T-helper 2 cell treated with Interferon-gamma antibody and Interleukin-4, amounts not matched to agents 100 ng/mL and 5 ng/mL, for 36 hours (primary cell): ENCODE data around the gene SMIM1. TPM values are rescaled to one million over a fixed set of nuclear protein-coding genes. Genes with fewer than 3 reads are reported as not detected.

Experiments
- intact Hi-C: fragments of 100-400 bp; cut with micrococcal nuclease; formaldehyde crosslinking; loops from one replicate; pipeline ENCODE4 v1.15.1; 2023
- total RNA-seq: library from RNA; stranded (reverse); gene quantifications from 2 replicates; pipeline ENCODE4 v1.2.3, GENCODE V29; 2022

Gene SMIM1
- total RNA-seq: not detected in 2 replicates

DNA sequence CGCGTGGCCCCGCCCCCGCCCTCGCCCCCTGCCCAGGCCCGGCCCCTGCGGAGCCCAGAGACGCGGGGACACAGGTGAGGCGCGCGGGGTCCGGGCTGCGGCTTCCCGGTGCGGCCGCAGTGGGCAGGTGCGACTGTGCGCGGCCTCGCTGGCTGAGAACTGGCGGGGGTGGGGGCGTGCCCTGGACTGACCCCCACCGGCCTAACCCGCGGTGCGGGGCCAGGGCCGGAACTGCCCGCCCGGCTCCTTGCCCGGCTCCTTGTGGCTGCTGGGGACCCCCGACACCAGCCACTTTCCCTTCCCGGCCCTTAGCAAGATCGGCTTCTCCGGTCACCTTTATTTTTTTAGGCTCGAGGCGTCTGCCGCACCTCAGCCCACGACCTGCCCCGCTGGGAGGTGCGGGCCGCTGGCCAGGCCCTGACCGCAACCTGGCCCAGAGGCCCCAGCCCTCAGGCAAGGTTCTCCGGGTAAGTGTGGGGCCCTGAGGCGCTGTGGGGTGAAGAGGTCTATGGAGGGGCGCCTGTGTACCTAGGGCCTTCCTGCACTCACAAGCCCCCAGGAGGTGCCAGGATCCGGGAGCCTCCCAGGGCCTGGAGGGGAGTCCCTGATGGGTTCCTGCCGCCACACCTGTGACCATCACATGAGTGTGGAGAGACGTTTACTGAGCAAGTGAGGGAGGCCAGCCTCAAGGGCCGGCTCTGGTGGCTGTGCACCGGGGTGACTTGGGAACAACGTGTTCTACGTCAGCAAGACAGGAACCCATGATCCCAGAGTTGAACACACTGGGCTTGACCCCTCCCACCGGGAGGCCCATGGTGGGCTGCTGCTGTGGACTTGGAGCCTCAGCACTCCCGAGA, at the start of gene SMIM1:
Gene SMIM1, plus strand, starts transcription at position 35 of the 857 bp plus-strand sequence. CDS start 2,625 bp downstream, outside the sequence.
- intact Hi-C loops: loop anchor here (1.0 to 10.0 kb wide), 4 partner anchors 23 to 129 kb away; partner anchors contain the start of genes C1orf174, LRRC47, TP73 and WRAP73

DNA sequence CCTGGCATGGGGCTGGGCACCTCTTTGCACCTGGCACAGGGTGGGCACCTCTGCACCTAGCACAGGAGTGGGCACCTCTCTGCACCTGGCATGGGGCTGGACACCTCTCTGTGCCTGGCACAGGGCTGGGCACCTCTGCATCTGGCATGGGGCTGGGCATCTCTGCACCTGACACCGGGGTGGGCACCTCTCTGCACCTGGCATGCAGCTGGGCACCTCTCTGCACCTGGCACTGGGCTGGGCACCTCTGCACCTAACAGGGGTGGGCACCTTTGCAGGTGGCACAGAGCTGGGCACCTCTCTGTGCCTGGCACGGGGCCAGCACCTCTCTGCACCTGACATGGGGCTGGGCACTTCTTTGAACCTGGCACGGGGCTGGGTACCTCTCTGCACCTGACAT, 49.7 kb upstream of the SMIM1 start:
- intact Hi-C loops: loop anchor here (10.0 kb wide), 1 partner anchor 98 kb away; the partner anchor contains the start of gene TPRG1L

DNA sequence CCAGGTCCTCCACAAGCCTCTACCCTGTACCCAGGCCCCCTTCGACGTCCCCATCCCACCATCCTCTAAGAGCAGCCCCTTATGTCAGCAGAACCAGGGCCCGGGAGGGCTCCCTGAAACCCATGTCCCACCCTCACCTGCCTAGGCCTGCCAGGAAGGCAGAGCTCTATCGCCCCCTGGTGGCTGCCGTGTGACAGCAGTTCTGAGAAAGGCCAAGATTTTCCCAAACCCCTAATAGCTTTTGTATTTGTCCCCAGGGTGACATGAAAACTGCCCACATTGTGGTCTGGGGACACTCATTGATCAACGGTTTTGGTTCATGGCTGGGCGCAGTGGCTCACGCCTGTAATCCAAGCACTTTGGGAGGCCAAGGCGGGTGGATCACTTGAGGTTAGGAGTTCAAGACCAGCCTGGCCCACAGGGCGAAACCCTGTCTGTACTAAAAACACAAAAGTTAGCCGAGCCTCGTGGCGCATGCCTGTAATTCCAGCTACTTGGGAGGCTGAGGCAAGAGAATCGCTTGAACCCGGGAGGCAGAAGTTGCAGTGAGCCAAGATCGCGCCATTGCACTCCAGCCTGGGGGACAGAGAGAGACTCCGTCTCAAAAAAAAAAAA, 48.0 kb upstream of the SMIM1 start:
- intact Hi-C loops: loop anchor here (1.0 to 10.0 kb wide), 2 partner anchors 100 to 233 kb away; partner anchors contain the start of gene TPRG1L

- intact Hi-C loops: loop anchor here (10.0 kb wide), 1 partner anchor 101 kb away; the partner anchor contains the start of gene TPRG1L
These were observed 47.2 kb upstream of the SMIM1 start for GRCh38 chr1:3725366-3725765.

DNA sequence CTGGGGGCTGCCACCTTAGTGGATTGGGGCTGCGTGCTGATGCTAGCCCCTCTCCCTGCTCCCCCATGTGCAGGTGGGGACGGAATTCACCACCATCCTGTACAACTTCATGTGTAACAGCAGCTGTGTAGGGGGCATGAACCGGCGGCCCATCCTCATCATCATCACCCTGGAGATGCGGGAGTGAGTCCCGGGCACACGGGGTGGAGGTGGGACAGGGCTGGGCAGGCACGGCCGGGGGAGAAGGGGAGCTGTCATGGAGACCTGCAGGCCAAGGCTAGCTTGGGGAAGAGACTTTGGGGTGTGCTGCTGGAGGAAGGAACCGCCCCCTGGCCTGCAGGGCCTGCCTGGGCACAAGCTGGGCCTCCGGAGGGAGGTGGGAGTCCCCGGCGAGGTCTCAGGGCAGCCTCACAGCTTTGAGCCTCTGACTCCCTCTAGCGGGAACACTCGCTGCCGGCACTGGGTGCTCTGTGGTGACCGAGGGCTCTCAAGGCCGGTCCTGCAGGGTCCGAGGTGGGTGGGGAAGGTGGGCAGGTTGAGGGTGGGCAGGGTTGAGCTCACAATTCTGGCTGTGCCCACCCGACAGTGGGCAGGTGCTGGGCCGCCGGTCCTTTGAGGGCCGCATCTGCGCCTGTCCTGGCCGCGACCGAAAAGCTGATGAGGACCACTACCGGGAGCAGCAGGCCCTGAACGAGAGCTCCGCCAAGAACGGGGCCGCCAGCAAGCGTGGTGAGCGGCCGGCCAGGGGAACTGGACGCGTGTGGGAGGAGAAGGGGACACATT, 45.3 kb upstream of the SMIM1 start:
- intact Hi-C loops: loop anchor here (10.0 kb wide), 1 partner anchor 102 kb away; the partner anchor contains the start of gene TPRG1L

DNA sequence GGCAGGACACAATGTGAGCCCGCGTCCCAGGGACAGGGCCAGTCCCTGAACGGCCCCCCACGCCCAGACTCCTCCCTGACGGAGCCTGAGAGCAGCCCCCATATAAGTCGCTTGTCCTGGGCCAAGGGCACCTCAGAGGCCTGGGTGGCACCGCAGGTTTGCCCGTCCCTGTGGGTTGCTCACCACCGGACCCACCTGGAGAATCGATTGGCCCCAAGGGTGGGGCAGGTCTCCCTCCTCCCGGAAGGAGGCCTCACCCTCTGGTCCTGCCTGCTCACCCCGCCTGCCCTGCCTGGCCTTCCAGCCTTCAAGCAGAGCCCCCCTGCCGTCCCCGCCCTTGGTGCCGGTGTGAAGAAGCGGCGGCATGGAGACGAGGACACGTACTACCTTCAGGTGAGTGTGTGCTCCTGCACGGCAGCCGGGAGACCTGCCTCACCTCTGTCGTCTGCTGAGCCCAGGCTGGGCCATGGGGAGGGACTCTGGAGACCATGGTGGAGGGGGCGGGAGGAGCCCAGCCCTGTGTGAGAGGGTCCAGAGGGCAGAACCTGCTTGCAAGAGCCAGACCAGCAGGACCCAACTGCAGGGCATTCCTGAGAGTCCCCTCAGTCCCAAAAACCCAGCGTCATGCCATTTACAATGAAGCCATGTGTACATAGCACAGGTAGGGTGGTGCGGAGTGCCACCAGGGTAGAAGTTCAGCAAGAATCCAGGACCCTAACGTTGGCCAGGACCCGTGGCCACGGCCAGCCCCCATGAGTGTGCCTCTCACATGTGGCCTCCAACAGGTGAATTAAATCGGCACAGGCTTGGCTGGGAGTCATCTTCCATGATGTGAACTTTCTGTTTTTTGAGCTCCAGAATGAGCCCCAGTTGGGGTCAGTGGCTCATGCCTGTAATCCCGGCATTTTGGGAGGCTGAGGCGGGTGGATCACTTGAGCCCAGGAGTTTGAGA, 44.4 kb upstream of the SMIM1 start:
- intact Hi-C loops: loop anchor here (10.0 kb wide), 1 partner anchor 103 kb away; the partner anchor contains the start of gene TPRG1L

DNA sequence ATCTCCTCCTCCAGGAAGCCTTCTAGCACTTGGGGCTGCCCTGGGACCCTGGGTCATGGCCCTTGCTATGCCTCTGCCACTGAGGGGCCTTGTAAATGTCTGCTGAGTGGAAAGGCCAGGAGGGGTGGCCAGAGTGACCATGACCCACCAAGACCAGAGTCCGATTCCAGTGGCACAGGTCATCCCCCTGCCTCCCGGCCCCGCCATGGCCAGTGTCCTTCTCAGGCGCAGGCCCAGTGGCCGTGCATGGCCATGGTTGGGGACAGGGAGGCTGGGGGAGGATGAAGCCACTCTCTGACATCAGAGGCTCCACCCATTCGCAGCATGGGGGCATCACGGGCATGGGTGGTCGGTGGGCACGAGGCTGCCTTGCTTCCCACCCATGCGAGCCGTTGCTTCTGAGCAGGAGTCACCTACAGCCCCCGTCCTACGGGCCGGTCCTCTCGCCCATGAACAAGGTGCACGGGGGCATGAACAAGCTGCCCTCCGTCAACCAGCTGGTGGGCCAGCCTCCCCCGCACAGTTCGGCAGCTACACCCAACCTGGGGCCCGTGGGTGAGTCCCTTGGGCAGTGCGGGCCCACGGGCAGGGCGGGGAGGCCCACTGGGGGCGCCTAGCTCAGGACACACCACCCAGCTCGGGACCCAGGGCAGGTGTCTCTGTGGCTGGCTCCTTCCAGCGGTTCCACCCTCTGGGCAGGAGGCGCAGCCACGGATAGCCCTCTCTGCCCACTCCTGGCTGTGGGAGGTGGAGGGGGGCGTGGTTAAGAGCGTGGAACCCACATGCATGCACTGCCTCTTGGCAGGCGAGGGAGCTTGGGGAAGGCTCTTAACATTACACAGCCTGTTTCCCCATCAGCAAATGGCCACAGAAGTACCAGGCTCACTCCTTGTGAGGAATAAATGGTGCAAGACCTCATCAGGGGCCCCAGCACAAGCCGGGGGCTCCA, 42.7 kb upstream of the SMIM1 start:
- intact Hi-C loops: loop anchor here (10.0 kb wide), 1 partner anchor 105 kb away; the partner anchor contains the start of gene TPRG1L

GRCh38 chr1:3730543-3731247, 41.9 kb upstream of the SMIM1 start:
- intact Hi-C loops: no loop called here

DNA sequence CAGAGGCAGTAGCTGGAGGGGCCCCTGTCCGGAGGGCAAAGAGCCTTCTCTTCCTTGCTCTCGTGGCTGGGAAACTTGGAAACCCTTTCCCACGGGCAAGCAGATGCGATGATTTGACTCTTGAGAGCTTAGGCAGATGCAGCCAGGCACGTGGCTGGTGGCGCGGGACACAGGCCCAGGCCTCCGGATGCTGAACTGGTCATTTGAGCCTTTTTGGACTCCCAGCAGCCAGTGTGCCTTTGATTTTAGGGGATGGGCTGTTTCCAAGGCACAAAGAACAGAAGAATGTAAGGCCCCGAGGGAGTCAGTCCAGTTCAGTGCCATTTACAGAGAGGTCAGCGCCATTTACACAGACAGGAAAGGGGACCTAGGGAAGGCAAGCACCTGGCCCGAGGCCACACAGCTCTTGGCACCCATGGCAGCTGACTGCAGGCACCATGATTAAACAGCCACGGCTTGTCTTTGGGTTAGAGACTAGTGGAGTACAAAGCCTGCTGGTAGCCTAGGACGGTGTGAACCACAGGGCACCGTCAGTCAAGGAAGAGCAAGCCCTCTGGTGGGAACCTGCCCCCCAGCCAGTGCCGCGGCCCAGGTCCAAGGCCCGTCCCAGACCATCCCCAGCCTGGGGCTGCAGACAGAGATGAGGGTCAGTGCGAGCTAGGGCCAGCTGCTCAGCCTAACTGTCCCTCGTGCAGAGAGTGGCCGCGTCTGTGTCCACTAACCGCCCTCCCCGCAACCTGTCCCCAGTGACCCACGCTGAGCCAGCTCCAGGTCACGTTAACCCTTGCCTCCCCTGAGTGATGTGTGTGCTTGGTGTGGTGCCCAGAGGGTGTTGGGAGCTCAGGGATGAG, 40.7 kb upstream of the SMIM1 start:
- intact Hi-C loops: no loop called here

DNA sequence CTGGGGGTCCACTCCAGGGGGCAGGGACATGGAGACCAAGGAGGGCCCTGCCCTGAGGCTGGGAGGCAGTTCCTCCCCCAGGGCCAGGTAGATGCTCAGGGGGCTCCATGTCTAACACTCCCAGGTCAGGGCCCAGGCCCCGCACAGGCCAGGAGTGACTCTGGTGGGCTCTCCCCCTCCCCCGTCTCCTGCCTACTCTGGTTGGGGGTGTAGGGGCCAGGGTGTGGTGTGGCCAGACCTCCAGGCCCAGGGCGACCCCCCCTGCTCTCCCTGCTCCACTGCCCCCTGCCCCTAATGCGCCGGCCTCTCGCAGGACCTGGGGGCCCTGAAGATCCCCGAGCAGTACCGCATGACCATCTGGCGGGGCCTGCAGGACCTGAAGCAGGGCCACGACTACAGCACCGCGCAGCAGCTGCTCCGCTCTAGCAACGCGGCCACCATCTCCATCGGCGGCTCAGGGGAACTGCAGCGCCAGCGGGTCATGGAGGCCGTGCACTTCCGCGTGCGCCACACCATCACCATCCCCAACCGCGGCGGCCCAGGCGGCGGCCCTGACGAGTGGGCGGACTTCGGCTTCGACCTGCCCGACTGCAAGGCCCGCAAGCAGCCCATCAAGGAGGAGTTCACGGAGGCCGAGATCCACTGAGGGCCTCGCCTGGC, 40.0 kb upstream of the SMIM1 start:
- intact Hi-C loops: no loop called here

- intact Hi-C loops: no loop called here
These were observed 39.3 kb upstream of the SMIM1 start for GRCh38 chr1:3733094-3733882.

DNA sequence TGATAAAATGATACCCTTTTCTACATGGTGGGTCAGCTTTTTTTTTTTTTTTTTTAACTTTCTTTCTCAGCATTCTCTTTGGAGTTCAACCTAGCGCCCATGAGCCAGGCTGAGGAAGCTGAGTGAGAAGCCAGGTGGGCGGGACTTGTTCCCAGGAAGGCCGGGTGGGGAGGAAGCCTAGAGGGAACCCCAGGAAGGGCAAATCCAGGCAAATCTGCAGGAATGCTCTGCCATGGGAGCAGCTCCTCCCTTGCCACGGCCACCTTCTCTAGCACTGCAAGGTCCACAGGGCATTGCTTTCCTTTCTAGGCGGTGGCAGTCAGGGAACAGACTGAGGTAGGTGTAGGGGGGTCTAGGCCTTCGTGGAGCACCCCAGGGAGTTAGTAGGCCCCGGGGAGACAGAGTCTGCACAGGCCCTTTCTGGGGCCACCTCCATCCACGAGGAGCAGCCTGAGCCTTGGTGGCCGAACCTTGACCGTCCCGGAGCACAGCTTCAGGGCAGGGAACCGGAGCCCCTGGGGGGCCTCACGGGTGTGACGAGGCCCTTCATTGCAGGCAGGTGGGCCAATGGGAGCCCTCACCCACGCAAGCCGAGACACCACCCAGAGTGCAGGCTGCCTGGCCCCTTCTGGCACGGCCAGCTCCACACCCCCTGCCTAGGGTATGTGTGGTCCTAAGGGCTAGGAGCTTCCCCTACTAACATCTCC, 38.5 kb upstream of the SMIM1 start:
- intact Hi-C loops: no loop called here

GRCh38 chr1:3734602-3735001, 37.9 kb upstream of the SMIM1 start:
- intact Hi-C loops: no loop called here

- intact Hi-C loops: no loop called here
These were observed 37.4 kb upstream of the SMIM1 start for GRCh38 chr1:3735027-3735681.

GRCh38 chr1:3735688-3736087, 36.9 kb upstream of the SMIM1 start:
- intact Hi-C loops: no loop called here
